Pericardium fibroblast (primary cell): ENCODE measurements around the gene CFAP91. TPM values are rescaled to one million over a fixed set of nuclear protein-coding genes. Genes with fewer than 3 reads are reported as not detected.

Experiments used
- total RNA-seq: library from RNA; depleted of rRNA; stranded (reverse); fragments of >200 nt; gene quantifications from 2 replicates; pipeline ENCODE4 v1.2.3, GENCODE V29; 2015

Gene CFAP91
- 0.34 TPM in 1 of 2 replicates, not detected in the other for total RNA-seq

DNA sequence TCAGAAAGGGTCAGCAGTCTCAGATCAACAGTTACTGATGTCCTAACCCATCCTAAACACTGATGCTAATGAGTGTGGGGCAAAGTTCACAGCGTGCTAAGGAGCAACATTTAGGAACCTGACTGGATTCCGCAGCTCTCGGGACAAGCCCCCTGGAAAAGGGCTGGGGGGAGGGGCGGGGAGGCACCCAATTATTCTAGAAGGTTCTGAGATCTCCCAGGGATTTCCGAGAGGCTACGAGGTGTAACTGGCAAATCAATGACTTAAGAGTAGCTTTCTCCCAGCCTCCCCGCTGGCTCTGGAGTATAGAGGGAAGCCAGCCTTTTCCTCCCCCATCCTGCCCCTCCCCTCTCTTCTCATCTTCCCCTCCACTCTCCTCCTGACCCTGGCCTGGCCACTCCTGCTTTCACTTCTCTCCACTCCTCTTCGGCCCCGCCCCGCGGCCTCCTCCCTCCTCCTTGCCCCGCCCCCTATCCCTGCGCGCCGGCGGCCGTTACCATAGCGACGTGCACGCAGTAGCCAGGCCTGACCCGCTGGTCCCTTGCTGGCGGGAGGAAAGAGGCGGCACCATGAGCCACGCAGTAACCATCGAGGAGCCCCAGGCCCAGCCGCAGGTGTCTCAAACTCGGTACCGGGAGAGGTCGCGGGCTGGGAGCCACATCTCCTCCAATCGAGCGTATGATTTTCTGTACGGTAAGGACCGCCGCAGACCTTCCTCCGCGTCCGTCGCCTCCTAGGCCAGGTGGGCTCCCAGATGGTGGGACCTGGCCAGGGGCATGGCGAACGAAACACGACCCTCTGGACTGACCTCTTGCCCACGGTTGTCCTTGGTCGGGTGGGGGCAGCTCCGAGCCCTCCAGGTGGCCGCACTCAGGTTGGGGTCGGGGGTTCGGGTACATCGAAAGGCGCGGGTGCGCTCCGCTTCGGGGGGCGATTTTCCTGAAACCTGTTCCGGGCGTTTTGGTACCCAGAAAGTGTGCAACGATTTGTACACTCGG, at the start of gene CFAP91:
Gene CFAP91 (plus strand): TSS at position 493 of the 998 bp plus-strand sequence. CDS start 77 bp downstream, at position 570.

DNA sequence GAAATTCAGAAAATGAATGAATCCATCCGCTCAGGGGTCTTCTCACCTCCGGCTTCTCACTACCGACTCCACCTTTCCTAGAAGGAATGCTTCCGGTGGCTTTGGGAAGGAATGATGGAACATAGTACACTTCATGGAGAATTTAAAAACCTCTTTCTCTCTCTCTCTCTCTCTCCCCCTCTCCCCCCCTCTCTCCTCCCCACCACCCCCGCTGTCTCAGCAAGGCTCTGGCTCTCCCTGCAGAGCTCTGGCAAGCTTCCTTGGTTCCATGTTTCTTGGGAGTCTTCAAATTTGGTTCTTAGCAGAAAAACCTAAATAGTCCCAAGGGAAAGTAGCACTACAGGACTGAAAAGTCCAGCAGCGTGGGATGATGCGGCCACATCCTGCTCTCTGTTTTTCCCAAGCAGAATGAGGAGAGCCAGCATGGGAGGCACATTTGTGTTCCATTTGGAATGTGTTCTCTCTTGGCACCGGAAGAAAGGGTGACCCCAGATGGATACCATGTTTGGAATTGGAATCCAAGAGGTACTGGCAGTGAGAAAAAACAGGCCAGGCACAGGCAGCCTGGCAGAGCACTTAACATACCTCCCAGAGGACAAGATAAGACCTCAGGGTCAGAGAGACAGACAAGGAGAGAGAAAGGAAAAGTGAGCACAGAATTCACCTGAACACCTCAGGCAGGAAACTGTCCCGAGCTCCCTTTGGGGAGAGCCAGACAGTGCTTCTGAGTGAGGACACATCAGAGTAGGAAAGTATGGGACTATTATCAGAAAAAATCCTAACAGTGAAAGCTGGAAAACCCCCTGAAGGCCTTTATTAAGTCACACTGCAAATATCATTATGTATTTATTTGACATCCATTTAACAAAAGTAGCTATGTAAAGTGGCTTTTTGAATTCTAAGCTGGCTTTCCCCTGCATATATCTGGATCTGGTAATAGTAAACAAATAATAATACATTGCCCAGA, 42.1 kb upstream of the CFAP91 start, which contains the start of gene POPDC2:
Gene POPDC2 (minus strand): TSS at position 116 of the 967 bp plus-strand sequence. CDS start 166 bp downstream, outside the sequence.

DNA sequence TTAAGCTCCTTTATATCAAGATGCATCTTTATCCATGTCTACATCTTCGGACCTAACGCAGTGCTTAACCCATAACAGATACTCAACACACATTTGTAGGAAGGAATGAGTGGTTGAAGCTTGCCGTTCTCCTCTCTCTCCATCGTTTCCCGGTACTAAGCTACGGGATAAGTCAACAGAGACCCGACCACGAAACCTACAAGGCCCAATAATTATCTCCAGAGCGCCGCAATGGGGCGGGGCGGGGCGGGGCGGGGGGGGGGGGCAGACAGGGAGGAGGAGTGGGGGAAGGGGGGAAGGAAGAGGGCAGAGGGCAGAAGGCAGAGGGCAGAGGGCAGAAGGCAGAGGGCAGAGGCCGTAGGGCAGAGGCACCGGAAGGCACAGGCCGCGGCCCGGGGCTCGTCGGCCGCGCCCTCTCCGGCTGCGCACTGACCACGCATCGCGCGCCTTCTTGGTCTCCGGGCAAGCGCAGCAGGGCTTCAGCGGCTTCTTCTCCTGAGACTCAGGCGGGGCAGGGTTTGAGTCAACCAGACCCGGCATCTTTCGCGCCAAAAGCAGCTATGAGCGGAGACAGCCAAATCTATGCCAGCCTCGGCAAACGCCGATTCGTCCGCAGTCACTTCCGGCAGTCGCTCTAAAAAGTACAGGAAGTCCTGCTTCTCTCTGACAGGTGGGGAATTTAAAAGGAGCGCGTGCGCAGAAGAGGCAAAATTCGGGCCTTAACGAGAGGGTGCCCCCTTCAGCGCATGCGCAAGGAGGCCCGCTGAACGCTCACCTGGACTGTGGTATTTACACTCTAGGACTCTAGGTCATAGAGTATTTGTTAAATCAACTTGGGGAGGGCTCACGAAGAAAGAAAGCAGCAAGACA, 25.8 kb upstream of the CFAP91 start, which contains the start of gene COX17:
Gene COX17 (minus strand): TSS at position 636 of the 870 bp plus-strand sequence. CDS start 96 bp downstream, at position 540.

Other genes starting within 250 kb of the CFAP91 start
- 35.9 and 50.5 TPM in 2 replicates for gene TMEM39A, start 239.4 kb upstream of the CFAP91 start, total RNA-seq
- gene POGLUT1, start 234.1 kb upstream of the CFAP91 start, total RNA-seq, result 11.2 and 13.1 TPM in 2 replicates
- 46.9 and 47.5 TPM in 2 replicates for gene TIMMDC1, start 204.5 kb upstream of the CFAP91 start, total RNA-seq
- gene CD80, start 143.4 kb upstream of the CFAP91 start, total RNA-seq, result under 0.01 TPM in 1 of 2 replicates, not detected in the other
- 0.34 and 2.0 TPM in 2 replicates for gene ADPRH, start 123.5 kb upstream of the CFAP91 start, total RNA-seq
- not detected in 2 replicates for gene PLA1A, start 105.1 kb upstream of the CFAP91 start, total RNA-seq
- gene POPDC2, start 42.4 kb upstream of the CFAP91 start, total RNA-seq, result 0.09 and 0.12 TPM in 2 replicates
- gene COX17, start 25.6 kb upstream of the CFAP91 start, total RNA-seq, result 4.3 and 11.7 TPM in 2 replicates
- gene NR1I2, start 79.1 kb downstream of the CFAP91 start, total RNA-seq, result not detected in 2 replicates